SKM-1 treated with dmso at 0.1 percent for 144 hours (cell line): ENCODE measurements around the gene PAQR9.

Source experiments
- DNase-seq: peaks from one replicate; lab custom pipeline; 2025; ENCODE audit not compliant: unreplicated experiment; lab: John Stamatoyannopoulos, UW

The PAQR9 gene

GRCh38 chr3:142982038-142982773, 18.7 kb upstream of the PAQR9 start:
- DNase-seq, result no peak

GRCh38 chr3:142981108-142981507, 17.6 kb upstream of the PAQR9 start:
- peak; percentile 62 for DNase-seq

- DNase-seq, result no peak
Measured at GRCh38 chr3:142977399-142977728, 13.9 kb upstream of the PAQR9 start.

- DNase-seq, result peak; percentile 58
Measured at GRCh38 chr3:142976621-142977398, 13.3 kb upstream of the PAQR9 start.

- DNase-seq, result no peak
Measured at GRCh38 chr3:142975316-142975995, 12.0 kb upstream of the PAQR9 start.

GRCh38 chr3:142973217-142974009, 9.9 kb upstream of the PAQR9 start:
- DNase-seq, result no peak

- DNase-seq, result no peak
Measured at GRCh38 chr3:142972092-142972753, 8.7 kb upstream of the PAQR9 start.

- no peak for DNase-seq
Measured at GRCh38 chr3:142971431-142971830, 8.0 kb upstream of the PAQR9 start.

- DNase-seq, result no peak
Measured at GRCh38 chr3:142968319-142969025, 5.0 kb upstream of the PAQR9 start.

- no peak for DNase-seq
Measured at GRCh38 chr3:142966808-142967207, 3.3 kb upstream of the PAQR9 start.

GRCh38 chr3:142965581-142965980, 2.1 kb upstream of the PAQR9 start:
- DNase-seq, result no peak

GRCh38 chr3:142963234-142963515, 299 bp downstream of the PAQR9 start:
- DNase-seq, result no peak

- no peak for DNase-seq
Measured at GRCh38 chr3:142962520-142963233, 797 bp downstream of the PAQR9 start.

- DNase-seq, result no peak
Measured at GRCh38 chr3:142962175-142962519, 1.3 kb downstream of the PAQR9 start.

- DNase-seq, result no peak
Measured at GRCh38 chr3:142961539-142961938, 1.9 kb downstream of the PAQR9 start.

- no peak for DNase-seq
Measured at GRCh38 chr3:142960322-142960850, 3.1 kb downstream of the PAQR9 start.

- no peak for DNase-seq
Measured at GRCh38 chr3:142958707-142959106, 4.8 kb downstream of the PAQR9 start.

- no peak for DNase-seq
Measured at GRCh38 chr3:142953443-142953842, 10.0 kb downstream of the PAQR9 start.
